GM12892 (cell line): Measurements from ENCODE around the gene PPP2CA.
"Not testable (repeated sequence)": the region's sequence is repeated elsewhere in the genome, so short reads cannot be mapped to it uniquely, and the experiment has no call there.

Experiments
- POLR2AphosphoS5 ChIP-seq: IDR thresholded peaks from 2 replicates; pipeline ENCODE4 v1.6.1; 2011; ENCODE audit warnings: low read depth, low read length, control low read depth
- TAF1 ChIP-seq: IDR thresholded peaks from 2 replicates; pipeline ENCODE4 v1.6.1; 2011; ENCODE audit warnings: low read depth, mild to moderate bottlenecking, control low read depth, low read length, borderline replicate concordance

GRCh38 chr5:134221690-134222089 is 4.2 kb downstream of the PPP2CA start:
- not testable (repeated sequence) for TF ChIP-seq POLR2AphosphoS5, TAF1
